IMR-90 (cell line): ENCODE results near the gene LRP1-AS. TPM values are rescaled to one million over a fixed set of nuclear protein-coding genes. Genes with fewer than 3 reads are reported as not detected.

Source experiments
- ATAC-seq: fragments of 200-7000 bp; cut with Tn5 transposase; 2 replicates; pipeline ENCODE4 v1.9.1; 2020; ENCODE audit warnings: low read depth, mild to moderate bottlenecking, moderate library complexity
- BruUV-seq: library from RNA; stranded (reverse); fragments of 400-500 nt; replicated peaks from 2 replicates; lab custom pipeline; 2021; lab: Mats Ljungman, UMichigan
- CTCF ChIA-PET: fragments of 300-600 bp; formaldehyde crosslinking; extraction: SDS; loops from one replicate; lab custom pipeline; 2021; ENCODE audit warnings: antibody characterized with exemption; lab: Yijun Ruan, JAX
- POLR2A ChIA-PET: fragments of 300-600 bp; sonication (Branson Sonifier 250); formaldehyde crosslinking; loops from one replicate; lab custom pipeline; 2022; ENCODE audit warnings: antibody characterized with exemption; ENCODE audit not compliant: unreplicated experiment; lab: Charles Lee
- DNase-seq: peaks from one replicate; pipeline ENCODE4 v3.0.0; 2013
- H2AFZ ChIP-seq: replicated peaks from 2 replicates; pipeline ENCODE3; 2013; ENCODE audit warnings: low read length, mild to moderate bottlenecking; ENCODE audit not compliant: poor library complexity
- H2AK5ac ChIP-seq: 2 replicates; pipeline ENCODE4 v1.6.1; 2013; ENCODE audit warnings: low read depth, low read length, inconsistent platforms
- H2AK9ac ChIP-seq: replicated peaks from 2 replicates; pipeline ENCODE3; 2013; ENCODE audit warnings: mild to moderate bottlenecking, low read depth, low read length, moderate library complexity; ENCODE audit not compliant: poor library complexity
- H2BK120ac ChIP-seq: 2 replicates; pipeline ENCODE4 v1.6.1; 2013; ENCODE audit warnings: low read depth, low read length, inconsistent platforms
- H2BK15ac ChIP-seq: 3 replicates; pipeline ENCODE4 v1.6.1; 2013; ENCODE audit warnings: low read depth, low read length, inconsistent platforms
- H2BK20ac ChIP-seq: 2 replicates; pipeline ENCODE4 v1.6.1; 2013; ENCODE audit warnings: low read depth, mild to moderate bottlenecking, inconsistent platforms, low read length, moderate library complexity
- H2BK5ac ChIP-seq: 2 replicates; pipeline ENCODE4 v1.6.1; 2013; ENCODE audit warnings: mild to moderate bottlenecking, low read depth, low read length, inconsistent platforms; ENCODE audit not compliant: poor library complexity, severe bottlenecking
- H3K14ac ChIP-seq: replicated peaks from 2 replicates; pipeline ENCODE4 v1.6.1; 2013; ENCODE audit warnings: low read depth, low read length, inconsistent platforms
- H3K18ac ChIP-seq: 2 replicates; pipeline ENCODE4 v1.6.1; 2013; ENCODE audit warnings: low read depth, low read length, control low read depth
- H3K23ac ChIP-seq: 2 replicates; pipeline ENCODE4 v1.6.1; 2013; ENCODE audit warnings: low read depth, low read length, inconsistent platforms
- H3K27ac ChIP-seq: 2 replicates; pipeline ENCODE4 v1.5.1; 2013; ENCODE audit warnings: mild to moderate bottlenecking, control low read depth, low read length; ENCODE audit not compliant: insufficient read depth
- H3K27me3 ChIP-seq: 2 replicates; pipeline ENCODE4 v1.6.1; 2013; ENCODE audit warnings: low read length; ENCODE audit not compliant: control insufficient read depth, insufficient read depth
- H3K36me3 ChIP-seq: 2 replicates; pipeline ENCODE4 v1.6.1; 2013; ENCODE audit warnings: low read length, mixed read lengths; ENCODE audit not compliant: control insufficient read depth, insufficient read depth
- H3K4ac ChIP-seq: 2 replicates; pipeline ENCODE4 v1.6.1; 2013; ENCODE audit warnings: low read depth, low read length, inconsistent platforms
- H3K4me1 ChIP-seq: 2 replicates; pipeline ENCODE4 v1.6.1; 2013; ENCODE audit warnings: low read length, mixed read lengths; ENCODE audit not compliant: control insufficient read depth, insufficient read depth
- H3K4me2 ChIP-seq: 2 replicates; pipeline ENCODE4 v1.6.1; 2013; ENCODE audit warnings: low read depth, mild to moderate bottlenecking, control low read depth, low read length, moderate library complexity
- H3K4me3 ChIP-seq: 2 replicates; pipeline ENCODE4 v1.5.1; 2013; ENCODE audit warnings: low read depth, mild to moderate bottlenecking, control low read depth, low read length, moderate library complexity; ENCODE audit not compliant: insufficient read depth
- H3K56ac ChIP-seq: 2 replicates; pipeline ENCODE4 v1.6.1; 2013; ENCODE audit warnings: low read length, inconsistent platforms; ENCODE audit not compliant: insufficient read depth; ENCODE audit errors: extremely low read depth
- H3K79me1 ChIP-seq, 2 experiments: 2 replicates each; pipeline ENCODE4 v1.6.1; 2013; ENCODE audit warnings: low read length in 2 of 2, inconsistent platforms in 1 of 2, low read depth in 1 of 2
- H3K9ac ChIP-seq: 2 replicates; pipeline ENCODE4 v1.6.1; 2013; ENCODE audit warnings: low read depth, low read length, control low read depth
- H3K9me1 ChIP-seq: 2 replicates; pipeline ENCODE4 v1.6.1; 2013; ENCODE audit warnings: low read length, inconsistent platforms; ENCODE audit not compliant: insufficient read depth
- H3K9me3 ChIP-seq: 2 replicates; pipeline ENCODE4 v1.6.1; 2013; ENCODE audit warnings: low read length; ENCODE audit not compliant: control insufficient read depth, insufficient read depth
- H4K20me1 ChIP-seq: 2 replicates; pipeline ENCODE4 v1.6.1; 2013; ENCODE audit warnings: low read length, inconsistent platforms; ENCODE audit not compliant: insufficient read depth
- H4K5ac ChIP-seq: 2 replicates; pipeline ENCODE4 v1.6.1; 2013; ENCODE audit warnings: mild to moderate bottlenecking, low read depth, low read length, control low read depth
- H4K8ac ChIP-seq, 2 experiments: 2 replicates each; pipeline ENCODE4 v1.6.1; 2013; ENCODE audit warnings: low read depth in 2 of 2, low read length in 2 of 2, control low read depth in 1 of 2, inconsistent platforms in 1 of 2
- H4K91ac ChIP-seq: 2 replicates; pipeline ENCODE4 v1.6.1; 2013; ENCODE audit warnings: low read depth, low read length, inconsistent platforms; ENCODE audit not compliant: insufficient read depth
- BHLHE40 ChIP-seq: fragments of 150-350 bp; IDR thresholded peaks from 2 replicates; pipeline ENCODE4 v1.6.1; 2016; ENCODE audit warnings: mild to moderate bottlenecking, low read depth, low read length
- CEBPB ChIP-seq: IDR thresholded peaks from 2 replicates; pipeline ENCODE4 v1.6.1; 2012; ENCODE audit warnings: low read depth, low read length, improper control_type of control experiment
- CTCF ChIP-seq: conservative IDR thresholded peaks from 2 replicates; pipeline ENCODE4 v1.5.1; 2012; ENCODE audit warnings: mild to moderate bottlenecking, low read depth, low read length, improper control_type of control experiment
- ELK1 ChIP-seq: fragments of 150-350 bp; IDR thresholded peaks from 2 replicates; pipeline ENCODE4 v1.6.1; 2016; ENCODE audit warnings: low read depth, mild to moderate bottlenecking, low read length, moderate library complexity, borderline replicate concordance
- FOS ChIP-seq: fragments of 150-350 bp; IDR thresholded peaks from 2 replicates; pipeline ENCODE4 v1.6.1; 2016; ENCODE audit warnings: low read depth, low read length
- MAFK ChIP-seq: IDR thresholded peaks from 2 replicates; pipeline ENCODE4 v1.6.1; 2012; ENCODE audit warnings: low read depth, low read length, improper control_type of control experiment
- MAZ ChIP-seq: IDR thresholded peaks from 2 replicates; pipeline ENCODE4 v1.6.1; 2012; ENCODE audit warnings: low read depth, mild to moderate bottlenecking, low read length, improper control_type of control experiment, moderate library complexity, borderline replicate concordance
- NFE2L2 ChIP-seq: fragments of 150-350 bp; IDR thresholded peaks from 2 replicates; pipeline ENCODE4 v1.6.1; 2016; ENCODE audit warnings: low read depth, mild to moderate bottlenecking, low read length
- RAD21 ChIP-seq: IDR thresholded peaks from 2 replicates; pipeline ENCODE4 v1.6.1; 2012; ENCODE audit warnings: low read length, improper control_type of control experiment
- RCOR1 ChIP-seq: IDR thresholded peaks from 2 replicates; pipeline ENCODE4 v1.6.1; 2012; ENCODE audit warnings: mild to moderate bottlenecking, low read length, improper control_type of control experiment; ENCODE audit not compliant: insufficient replicate concordance
- RFX5 ChIP-seq: IDR thresholded peaks from 2 replicates; pipeline ENCODE4 v1.8.0; 2012; ENCODE audit warnings: low read depth, mild to moderate bottlenecking, low read length, moderate library complexity
- WGBS, 2 experiments: methylation state at CpG; one replicate each; pipeline versions ENCODE4 v1.1.5 to v1.1.7; 2013; ENCODE audit warnings: missing lambda C conversion rate in 2 of 2; ENCODE audit not compliant: insufficient read length in 1 of 2; ENCODE audit errors: extremely low coverage in 2 of 2; 5-methylcytosine and 5-hydroxymethylcytosine counted together
- dilution Hi-C: fragments of 300-500 bp; cut with HindIII; formaldehyde crosslinking; loops from one replicate; pipeline ENCODE4 v1.14.3; 2018; ENCODE audit warnings: low sequenced_read_pairs; ENCODE audit not compliant: unreplicated experiment
- in situ Hi-C: fragments of 300-500 bp; cut with MboI; formaldehyde crosslinking; loops from 3 replicates; pipeline ENCODE4 v1.14.3; 2019; ENCODE audit warnings: low sequenced_read_pairs, inconsistent platforms, mixed read lengths
- intact Hi-C: fragments of 100-400 bp; cut with micrococcal nuclease; formaldehyde crosslinking; loops from 2 replicates; pipeline ENCODE4 v1.10.0; 2022
- polyA plus RNA-seq, 3 experiments: library from polyadenylated mRNA; depleted of rRNA; stranded (reverse); fragments of >200 nt; gene quantifications; 2 replicates each; pipeline ENCODE4 v1.2.3, GENCODE V29; 2012; ENCODE audit warnings: low replicate concordance in 1 of 3
- total RNA-seq: library from RNA; depleted of rRNA; stranded (reverse); fragments of >200 nt; gene quantifications from 2 replicates; pipeline ENCODE4 v1.2.3, GENCODE V29; 2012
- TF ChIP-seq, protein P1 (sequence below): fragments of 150-350 bp; IDR thresholded peaks from 2 replicates; pipeline ENCODE4 v1.6.1; 2017; ENCODE audit warnings: mild to moderate bottlenecking, antibody characterized with exemption, low read length, low read depth

LRP1-AS gene
- total and polyA plus RNA-seq, 2 of the 4 experiments (the other 2 are of a cell fraction): not detected

DNA sequence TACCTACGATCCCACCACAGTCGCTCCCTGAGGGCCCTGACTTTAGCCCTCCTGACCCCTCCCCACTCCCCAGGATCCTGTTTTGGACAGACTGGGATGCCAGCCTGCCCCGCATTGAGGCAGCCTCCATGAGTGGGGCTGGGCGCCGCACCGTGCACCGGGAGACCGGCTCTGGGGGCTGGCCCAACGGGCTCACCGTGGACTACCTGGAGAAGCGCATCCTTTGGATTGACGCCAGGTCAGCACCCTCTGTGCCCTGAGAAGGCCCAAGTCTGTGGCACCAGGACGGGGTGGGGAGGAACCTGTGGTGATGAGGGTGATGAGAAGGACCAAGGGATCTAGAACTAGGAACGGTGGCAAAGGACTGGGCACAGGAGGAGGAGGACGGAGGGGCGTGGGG is 29.9 kb upstream of the LRP1-AS start:
- Histone ChIP-seq H3K79me1 (peaks cover 8 to 49% of the 10 kb centered on the region in 2 experiments; a peak in 3 of 4 replicates), H3K36me3 (peaks cover 96% of the 10 kb centered on the region), H4K5ac (no peak overlapping the region), H3K9me1 (no peaks in the 10 kb centered on the region), H3K14ac (no peak overlapping the region), H4K91ac (no peak overlapping the region), H3K27me3 (no peaks in the 10 kb centered on the region), H3K4ac (no peak overlapping the region), H3K18ac (no peak overlapping the region), H3K4me2 (no peak overlapping the region), H2BK20ac (no peak overlapping the region), H3K4me3 (no peak overlapping the region), H3K27ac (no peak overlapping the region), H3K4me1 (no peaks in the 10 kb centered on the region), H2AK5ac (no peak overlapping the region), H2BK120ac (no peak overlapping the region), H2BK5ac (no peak overlapping the region), H4K8ac (no peak overlapping the region), H3K9me3 (no peaks in the 10 kb centered on the region), H3K56ac (no peak overlapping the region), H2AK9ac (no peak overlapping the region), H2AFZ (no peak overlapping the region), H3K23ac (no peak overlapping the region), H3K9ac (no peak overlapping the region), H4K20me1 (peaks cover 32% of the 10 kb centered on the region), H2BK15ac (no peak overlapping the region)
- intact Hi-C loops: no loop called here
- no TSS peak for BruUV-seq
- ATAC-seq (no peak), DNase-seq (no peak)
- CTCF ChIA-PET: no interaction called here
- in situ Hi-C loops: loop anchor here (5.0 kb wide), 2 partner anchors 55 to 110 kb away; no protein-coding TSS in a partner anchor
- TF ChIP-seq BHLHE40 (no peak), RCOR1 (no peak), CTCF (no peak), ELK1 (no peak), CEBPB (no peak), RAD21 (no peak), NFE2L2 (no peak), MAFK (no peak), FOS (no peak), RFX5 (no peak), MAZ (no peak)
- TF ChIP-seq, protein P1, sequence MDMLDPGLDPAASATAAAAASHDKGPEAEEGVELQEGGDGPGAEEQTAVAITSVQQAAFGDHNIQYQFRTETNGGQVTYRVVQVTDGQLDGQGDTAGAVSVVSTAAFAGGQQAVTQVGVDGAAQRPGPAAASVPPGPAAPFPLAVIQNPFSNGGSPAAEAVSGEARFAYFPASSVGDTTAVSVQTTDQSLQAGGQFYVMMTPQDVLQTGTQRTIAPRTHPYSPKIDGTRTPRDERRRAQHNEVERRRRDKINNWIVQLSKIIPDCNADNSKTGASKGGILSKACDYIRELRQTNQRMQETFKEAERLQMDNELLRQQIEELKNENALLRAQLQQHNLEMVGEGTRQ: no peak
- dilution Hi-C loops: no loop called here
- POLR2A ChIA-PET: no interaction called here
- WGBS, 2 experiments: 100% methylated on average over 3 of the region's 16 CpGs; no CpG with 5 or more reads in 1 of the 2 experiments
